HCT116 (cell line): ENCODE data around the gene ACBD3. TPM values are rescaled to one million over a fixed set of nuclear protein-coding genes. Genes with fewer than 3 reads are reported as not detected.

ENCODE experiments used
- ATAC-seq: fragments of 200-7000 bp; cut with Tn5 transposase; 2 replicates; pipeline ENCODE4 v1.9.1; 2020; ENCODE audit warnings: mild to moderate bottlenecking, moderate library complexity
- BruUV-seq: library from RNA; stranded (reverse); fragments of 400-500 nt; replicated peaks from 2 replicates; lab custom pipeline; 2021; lab: Mats Ljungman, UMichigan
- CTCF ChIA-PET: fragments of 300-600 bp; sonication (Branson Sonifier 250); formaldehyde crosslinking; loops from one replicate; lab custom pipeline; 2021; ENCODE audit warnings: antibody characterized with exemption; lab: Charles Lee
- POLR2A ChIA-PET: fragments of 300-600, 350-600 bp; sonication (Branson Sonifier 250); formaldehyde crosslinking; loops from one replicate; lab custom pipeline; 2021; ENCODE audit warnings: antibody characterized with exemption; lab: Charles Lee
- RAD21 ChIA-PET, 2 experiments: fragments of 300-600 bp; sonication (Branson Sonifier 250); formaldehyde crosslinking; loops; one replicate each; lab custom pipeline; 2023; ENCODE audit warnings: low total read pairs in 2 of 2; ENCODE audit not compliant: uncharacterized antibody in 2 of 2, unreplicated experiment in 2 of 2, low non-redundant PET in 1 of 2; lab: Charles Lee
- DNase-seq: peaks from one replicate; pipeline ENCODE4 v3.0.0-alpha.2; 2010; ENCODE audit warnings: low read depth, low spot score
- H2AFZ ChIP-seq: fragments of 200-600 bp; shearing (Covaris generic), sonication (generic); 2 replicates; pipeline ENCODE4 v1.6.1; 2017; ENCODE audit warnings: low read depth, mixed run types, mixed read lengths, antibody characterized with exemption, low read length; ENCODE audit not compliant: poor library complexity, severe bottlenecking
- H3K27ac ChIP-seq: 2 replicates; pipeline ENCODE4 v1.5.1; 2012; ENCODE audit warnings: low read depth, low read length
- H3K27me3 ChIP-seq: fragments of 200-600 bp; sonication (generic); 2 replicates; pipeline ENCODE4 v1.6.1; 2016; ENCODE audit warnings: mixed run types, low read length, mixed read lengths; ENCODE audit not compliant: insufficient read depth
- H3K36me3 ChIP-seq, 2 experiments: fragments of 200-500 bp in 1 of 2; fragments of 200-600 bp in 1 of 2; sonication (Bioruptor generic) in 1 of 2; sonication (generic) in 1 of 2; 2 replicates each; pipeline versions ENCODE4 v1.5.1 to v1.6.1; 2014 to 2016; ENCODE audit warnings: low read length in 2 of 2, inconsistent platforms in 1 of 2, mixed read lengths in 1 of 2, mixed run types in 1 of 2; ENCODE audit not compliant: insufficient read depth in 2 of 2, control insufficient read depth in 1 of 2
- H3K4me1 ChIP-seq, 2 experiments: fragments of 200-600 bp in 1 of 2; sonication (generic) in 1 of 2; 2 replicates each; pipeline versions ENCODE4 v1.5.1 to v1.6.1; 2012 to 2017; ENCODE audit warnings: low read length in 2 of 2, inconsistent platforms in 1 of 2, mild to moderate bottlenecking in 1 of 2, mixed read lengths in 1 of 2, mixed run types in 1 of 2, moderate library complexity in 1 of 2; ENCODE audit not compliant: insufficient read depth in 2 of 2, control insufficient read depth in 1 of 2
- H3K4me2 ChIP-seq: fragments of 200-600 bp; sonication (generic); 2 replicates; pipeline ENCODE4 v1.6.1; 2017; ENCODE audit warnings: mixed run types, low read length, mixed read lengths
- H3K4me3 ChIP-seq, 2 experiments: fragments of 200-600 bp in 1 of 2; sonication (generic) in 1 of 2; replicated peaks in 1 of 2; 2 replicates each; pipeline ENCODE4 v1.5.1; 2011 to 2016; ENCODE audit warnings: low read length in 2 of 2, control low read depth in 1 of 2, low read depth in 1 of 2, mild to moderate bottlenecking in 1 of 2, mixed read lengths in 1 of 2, mixed run types in 1 of 2
- H3K79me2 ChIP-seq: fragments of 200-600 bp; sonication (generic); 2 replicates; pipeline ENCODE4 v1.6.1; 2017; ENCODE audit warnings: mild to moderate bottlenecking, mixed run types, low read length, moderate library complexity, mixed read lengths; ENCODE audit not compliant: insufficient read depth
- H3K9ac ChIP-seq: fragments of 200-600 bp; sonication (generic); 2 replicates; pipeline ENCODE4 v1.6.1; 2016; ENCODE audit warnings: low read length, mixed read lengths
- H3K9me2 ChIP-seq: fragments of 200-600 bp; sonication (generic), shearing (Covaris generic); 2 replicates; pipeline ENCODE4 v1.6.1; 2017; ENCODE audit warnings: mixed run types, mild to moderate bottlenecking, moderate library complexity; ENCODE audit not compliant: insufficient read depth
- H3K9me3 ChIP-seq, 2 experiments: fragments of 200-500 bp in 1 of 2; fragments of 200-600 bp in 1 of 2; sonication (Bioruptor generic) in 1 of 2; sonication (generic) in 1 of 2; 2 replicates each; pipeline ENCODE4 v1.6.1; 2014 to 2017; ENCODE audit warnings: low read length in 2 of 2, mixed read lengths in 2 of 2, inconsistent platforms in 1 of 2, low read depth in 1 of 2, mild to moderate bottlenecking in 1 of 2, mixed run types in 1 of 2, moderate library complexity in 1 of 2; ENCODE audit not compliant: control insufficient read depth in 1 of 2, insufficient read depth in 1 of 2
- H4K20me1 ChIP-seq: fragments of 200-600 bp; sonication (generic), shearing (Covaris generic); 2 replicates; pipeline ENCODE4 v1.6.1; 2017; ENCODE audit warnings: mixed run types, mild to moderate bottlenecking, moderate library complexity; ENCODE audit not compliant: insufficient read depth
- CTCF ChIP-seq, 3 experiments: fragments of 200-600 bp in 1 of 3; sonication (generic) in 1 of 3; IDR thresholded peaks in 2 of 3; conservative IDR thresholded peaks in 1 of 3; 2 replicates each; pipeline ENCODE4 v1.5.1; 2012 to 2017; ENCODE audit warnings: low read depth in 2 of 3, low read length in 2 of 3, antibody characterized with exemption in 1 of 3, borderline replicate concordance in 1 of 3, control low read depth in 1 of 3, mild to moderate bottlenecking in 1 of 3, mixed read lengths in 1 of 3, mixed run types in 1 of 3, moderate library complexity in 1 of 3; ENCODE audit not compliant: insufficient read depth in 1 of 3
- EZH2 ChIP-seq: fragments of 200-600 bp; sonication (generic); IDR thresholded peaks from 2 replicates; pipeline ENCODE4 v1.6.1; 2017; ENCODE audit warnings: antibody characterized with exemption, mixed run types
- FOSL1 ChIP-seq: IDR thresholded peaks from 2 replicates; pipeline ENCODE4 v1.6.1; 2012; ENCODE audit warnings: low read depth
- POLR2A ChIP-seq: IDR thresholded peaks from 2 replicates; pipeline ENCODE4 v1.7.0; 2011; ENCODE audit warnings: borderline replicate concordance; ENCODE audit not compliant: insufficient read depth, insufficient read length; ENCODE audit errors: extremely low read depth
- YY1 ChIP-seq: IDR thresholded peaks from 2 replicates; pipeline ENCODE4 v1.6.1; 2011; ENCODE audit warnings: low read length, low read depth, moderate library complexity, mild to moderate bottlenecking; ENCODE audit not compliant: insufficient replicate concordance; ENCODE audit errors: extremely low read depth
- ZFX ChIP-seq: fragments of 450-650 bp; IDR thresholded peaks from 2 replicates; pipeline ENCODE4 v1.6.1; 2017
- ZNF274 ChIP-seq: fragments of 200-500 bp; sonication (Bioruptor generic); IDR thresholded peaks from 2 replicates; pipeline ENCODE4 v1.6.1; 2014; ENCODE audit warnings: mild to moderate bottlenecking, low read depth, low read length, inconsistent platforms
- intact Hi-C: fragments of 100-400 bp; cut with micrococcal nuclease; formaldehyde crosslinking; loops from 2 replicates; pipeline ENCODE4 v1.10.0; 2022
- total RNA-seq: library from RNA; stranded (reverse); gene quantifications from one replicate; pipeline ENCODE4 v1.2.1, GENCODE V29; 2021; ENCODE audit not compliant: unreplicated experiment

Gene ACBD3
- total RNA-seq, 1 experiment from 2014 or later, result 29.6 TPM

- ChIA-PET RAD21 (interaction anchor here in 1 of 2 experiments (0.8 kb wide), 1 partner anchor 131 kb away, joined by 3 read pairs; no protein-coding TSS in a partner anchor), CTCF (interaction anchor here (1.1 to 2.9 kb wide), 2 partner anchors 77 to 131 kb away, joined by 4 to 25 read pairs; no protein-coding TSS in a partner anchor)
- no peak for DNase-seq
- Histone ChIP-seq H4K20me1 (no peaks in the 10 kb centered on the region), H3K4me2 (no peak overlapping the region), H3K27me3 (no peaks in the 10 kb centered on the region), H3K4me1 (peaks cover 0 to under 1% of the 10 kb centered on the region in 2 experiments; a peak in 2 of 4 replicates), H2AFZ (no peak overlapping the region)
- no peak for ATAC-seq
- no TSS peak for BruUV-seq
- TF ChIP-seq EZH2 (no peak), YY1 (no peak), POLR2A (no peak), CTCF (IDR thresholded peaks at IDR 0.05 in 2 of 3, conservative IDR thresholded peaks at IDR 0.05 in 1 of 3; ENCODE audit: borderline replicate concordance in 1 of 3, insufficient read depth in 1 of 3, low read depth in 2 of 3, low read length in 2 of 3) (no peak), FOSL1 (no peak), ZFX (no peak), ZNF274 (no peak)
- TF ChIP-seq, all 23 proteins: peak for 0
- Histone ChIP-seq H3K4me3 (no peak overlapping the region), H3K9me2 (no peaks in the 10 kb centered on the region), H3K27ac (no peak overlapping the region), H3K9ac (no peak overlapping the region), H3K9me3 (no peaks in the 10 kb centered on the region), H3K36me3 (no peaks in the 10 kb centered on the region), H3K79me2 (no peaks in the 10 kb centered on the region)
- POLR2A ChIA-PET, result no interaction called here
- intact Hi-C loops, result no loop called here
Observed at GRCh38 chr1:226202246-226202645, 15.7 kb upstream of the ACBD3 start.
